ENCODE results near the gene SMIM8.

SMIM8 gene

DNA sequence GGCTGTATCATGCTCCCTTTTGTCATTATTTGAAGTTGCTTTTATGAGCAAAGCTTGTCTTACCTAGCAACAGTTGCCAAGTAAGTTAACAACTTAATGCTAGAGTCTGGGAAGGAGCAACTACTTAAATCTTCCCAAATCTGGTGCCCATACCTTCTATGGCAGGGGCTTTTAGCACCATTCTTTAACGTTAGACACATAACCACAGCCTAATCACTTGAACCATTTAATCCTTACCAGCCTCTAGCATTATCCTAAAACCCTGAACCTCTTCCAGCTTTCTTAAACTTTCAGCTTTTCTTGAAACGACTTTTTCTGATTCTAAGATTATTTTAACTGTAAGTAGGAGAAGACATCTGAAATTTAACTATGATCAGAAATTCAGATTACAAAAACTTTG lies 22.3 kb downstream of the SMIM8 start, which contains the start of gene C6orf163:
C6orf163 (plus strand) TSS at position 83 of the 400 bp plus-strand sequence; CDS start at position 370, 287 bp downstream.
- no peak for TF ChIP-seq CTCF (IDR thresholded peaks at IDR 0.05)
- Histone ChIP-seq H3K27ac (no peak within 1 kb of the TSS), H3K4me3 (no peak within 1 kb of the TSS)
- DNase-seq (ENCODE audit: low spot score) = no peak

GRCh38 chr6:87346700-87347099 lies 24.3 kb downstream of the SMIM8 start:
- no peak for DNase-seq (ENCODE audit: low spot score)
- TF ChIP-seq CTCF (IDR thresholded peaks at IDR 0.05) = no peak
- Histone ChIP-seq H3K4me3 (no peak overlapping the region), H3K27ac (no peak overlapping the region)

- no peak for TF ChIP-seq CTCF (IDR thresholded peaks at IDR 0.05)
Observed at GRCh38 chr6:87349896-87350295, 27.5 kb downstream of the SMIM8 start.

GRCh38 chr6:87350516-87350915 lies 28.1 kb downstream of the SMIM8 start:
- H3K27ac ChIP-seq = no peak overlapping the region
- no peak overlapping the region for H3K4me3 ChIP-seq
- no peak for TF ChIP-seq CTCF (IDR thresholded peaks at IDR 0.05)
- no peak for DNase-seq (ENCODE audit: low spot score)

More at GRCh38 chr6:87349896-87350295, 27.5 kb downstream of the SMIM8 start:
- Histone ChIP-seq H3K4me3 (no peak overlapping the region), H3K27ac (no peak overlapping the region)
- no peak for DNase-seq (ENCODE audit: low spot score)

- TF ChIP-seq CTCF (IDR thresholded peaks at IDR 0.05) = no peak
- H3K4me3 ChIP-seq = no peak overlapping the region
- DNase-seq (ENCODE audit: low spot score) = no peak
- no peak overlapping the region for H3K27ac ChIP-seq
Observed at GRCh38 chr6:87351583-87351982, 29.2 kb downstream of the SMIM8 start.

- no peak overlapping the region for H3K4me3 ChIP-seq
- H3K27ac ChIP-seq = no peak overlapping the region
- TF ChIP-seq CTCF (IDR thresholded peaks at IDR 0.05) = no peak
- no peak for DNase-seq (ENCODE audit: low spot score)
Observed at GRCh38 chr6:87356181-87356580, 33.8 kb downstream of the SMIM8 start.

GRCh38 chr6:87357479-87358196 lies 35.2 kb downstream of the SMIM8 start:
- H3K27ac ChIP-seq = no peak overlapping the region
- no peak overlapping the region for H3K4me3 ChIP-seq
- TF ChIP-seq CTCF (IDR thresholded peaks at IDR 0.05) = no peak
- DNase-seq (ENCODE audit: low spot score) = no peak
